ENCODE measurements around the gene CLPSL2.

DNA sequence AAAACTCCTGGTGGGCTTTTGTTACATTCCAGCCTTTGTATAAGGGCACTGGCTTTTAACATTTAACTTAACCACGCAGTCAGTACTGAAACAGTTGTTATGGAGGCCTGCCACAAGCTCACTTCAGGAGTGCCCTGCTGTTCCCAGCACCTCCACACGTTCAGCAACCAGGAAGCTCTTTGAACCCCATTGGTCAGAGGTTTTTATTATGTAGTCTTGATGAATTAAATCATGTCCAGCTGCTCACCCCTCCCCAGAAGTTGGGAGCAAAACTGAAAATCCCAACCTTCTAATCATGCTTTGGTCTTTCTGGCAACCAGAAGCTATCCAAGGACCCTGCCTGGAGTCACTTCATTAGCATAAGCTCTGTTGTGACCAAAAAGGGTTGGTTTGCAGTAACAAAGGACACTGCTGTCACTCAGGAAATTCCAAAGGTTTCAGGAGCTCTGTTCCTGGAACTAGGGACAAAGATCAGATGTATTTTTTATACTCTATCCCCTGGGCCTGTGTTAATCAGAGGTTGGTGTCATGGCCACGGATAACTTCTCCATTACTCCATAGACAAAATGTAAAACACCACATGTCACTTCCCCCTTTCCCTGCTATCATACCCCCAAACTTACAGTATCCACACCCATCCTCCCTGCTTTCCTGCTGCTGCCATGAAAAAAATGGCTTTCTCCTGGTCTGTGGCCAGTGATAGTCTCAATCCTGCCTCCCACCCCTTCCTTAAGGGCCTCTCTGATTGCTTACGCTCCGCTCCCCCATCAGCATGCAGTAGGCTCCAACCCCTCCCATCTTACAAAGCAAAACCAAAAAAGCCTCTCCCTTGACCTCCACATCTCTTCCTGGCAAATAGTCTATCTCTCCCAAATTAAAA lies 36.5 kb upstream of the CLPSL2 start:
- TF ChIP-seq POLR2A (IDR thresholded peaks at IDR 0.05) = no peak
- TF ChIP-seq, protein P1, sequence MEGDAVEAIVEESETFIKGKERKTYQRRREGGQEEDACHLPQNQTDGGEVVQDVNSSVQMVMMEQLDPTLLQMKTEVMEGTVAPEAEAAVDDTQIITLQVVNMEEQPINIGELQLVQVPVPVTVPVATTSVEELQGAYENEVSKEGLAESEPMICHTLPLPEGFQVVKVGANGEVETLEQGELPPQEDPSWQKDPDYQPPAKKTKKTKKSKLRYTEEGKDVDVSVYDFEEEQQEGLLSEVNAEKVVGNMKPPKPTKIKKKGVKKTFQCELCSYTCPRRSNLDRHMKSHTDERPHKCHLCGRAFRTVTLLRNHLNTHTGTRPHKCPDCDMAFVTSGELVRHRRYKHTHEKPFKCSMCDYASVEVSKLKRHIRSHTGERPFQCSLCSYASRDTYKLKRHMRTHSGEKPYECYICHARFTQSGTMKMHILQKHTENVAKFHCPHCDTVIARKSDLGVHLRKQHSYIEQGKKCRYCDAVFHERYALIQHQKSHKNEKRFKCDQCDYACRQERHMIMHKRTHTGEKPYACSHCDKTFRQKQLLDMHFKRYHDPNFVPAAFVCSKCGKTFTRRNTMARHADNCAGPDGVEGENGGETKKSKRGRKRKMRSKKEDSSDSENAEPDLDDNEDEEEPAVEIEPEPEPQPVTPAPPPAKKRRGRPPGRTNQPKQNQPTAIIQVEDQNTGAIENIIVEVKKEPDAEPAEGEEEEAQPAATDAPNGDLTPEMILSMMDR (IDR thresholded peaks at IDR 0.05) = no peak

Data from adrenal gland (tissue), 5 donors.